Neural progenitor cell (in vitro differentiated cells): ENCODE data around the gene MMP11. TPM values are rescaled to one million over a fixed set of nuclear protein-coding genes. Genes with fewer than 3 reads are reported as not detected.

Experiments
- DNase-seq: peaks from one replicate; pipeline ENCODE4 v3.0.0-alpha.2; 2016; ENCODE audit warnings: low spot score
- H2AFZ ChIP-seq: fragments of 200-600 bp; sonication (generic); replicated peaks from 2 replicates; pipeline ENCODE4 v1.6.1; 2016; ENCODE audit warnings: antibody characterized with exemption
- H3F3A ChIP-seq: fragments of 200-600 bp; sonication (generic); 2 replicates; pipeline ENCODE4 v1.6.1; 2016; ENCODE audit warnings: antibody characterized with exemption, low read depth
- H3K27ac ChIP-seq: fragments of 200-600 bp; sonication (generic); 2 replicates; pipeline ENCODE4 v1.5.1; 2016; ENCODE audit warnings: mild to moderate bottlenecking
- H3K27me3 ChIP-seq: fragments of 200-600 bp; sonication (generic); 2 replicates; pipeline ENCODE4 v1.6.1; 2016; ENCODE audit warnings: mild to moderate bottlenecking, moderate library complexity
- H3K36me3 ChIP-seq: fragments of 200-600 bp; sonication (generic); 2 replicates; pipeline ENCODE4 v1.5.1; 2016
- H3K4me1 ChIP-seq: fragments of 200-600 bp; sonication (generic); 2 replicates; pipeline ENCODE4 v1.6.1; 2016; ENCODE audit warnings: mixed run types
- H3K4me2 ChIP-seq: fragments of 200-600 bp; sonication (generic); 2 replicates; pipeline ENCODE4 v1.6.1; 2016
- H3K4me3 ChIP-seq: fragments of 200-600 bp; sonication (generic); 2 replicates; pipeline ENCODE4 v1.5.1; 2016
- H3K79me2 ChIP-seq: fragments of 200-600 bp; sonication (generic); 2 replicates; pipeline ENCODE4 v1.6.1; 2016; ENCODE audit warnings: low read depth
- H3K9ac ChIP-seq: fragments of 200-600 bp; sonication (generic); 2 replicates; pipeline ENCODE4 v1.6.1; 2016
- H3K9me3 ChIP-seq: fragments of 200-600 bp; sonication (generic); 2 replicates; pipeline ENCODE4 v1.5.1; 2016; ENCODE audit warnings: low read depth
- H4K20me1 ChIP-seq: fragments of 200-600 bp; sonication (generic); 2 replicates; pipeline ENCODE4 v1.6.1; 2016; ENCODE audit warnings: low read depth
- H3K27ac Mint-ChIP-seq: 3 replicates; pipeline ENCODE4 v1.8.0; 2021; ENCODE audit warnings: mixed read lengths
- H3K27me3 Mint-ChIP-seq: 2 replicates; pipeline ENCODE4 v1.8.0; 2022; ENCODE audit warnings: low read depth, mild to moderate bottlenecking, inconsistent platforms, moderate library complexity, mixed read lengths; ENCODE audit not compliant: insufficient read depth
- H3K36me3 Mint-ChIP-seq: 3 replicates; pipeline ENCODE4 v1.8.0; 2021; ENCODE audit warnings: mixed read lengths
- H3K4me1 Mint-ChIP-seq: 3 replicates; pipeline ENCODE4 v1.8.0; 2021; ENCODE audit warnings: mixed read lengths
- H3K4me3 Mint-ChIP-seq: 3 replicates; pipeline ENCODE4 v1.8.0; 2021; ENCODE audit warnings: mild to moderate bottlenecking, moderate library complexity, mixed read lengths
- H3K9me3 Mint-ChIP-seq: 3 replicates; pipeline ENCODE4 v1.8.0; 2020; ENCODE audit warnings: mixed read lengths
- CTCF ChIP-seq: fragments of 200-600 bp; sonication (generic); IDR thresholded peaks from 2 replicates; pipeline ENCODE4 v1.5.1; 2017; ENCODE audit warnings: antibody characterized with exemption, mild to moderate bottlenecking
- EZH2 ChIP-seq: fragments of 200-600 bp; sonication (generic); IDR thresholded peaks from 2 replicates; pipeline ENCODE4 v1.6.1; 2017; ENCODE audit warnings: antibody characterized with exemption, mild to moderate bottlenecking, moderate library complexity
- EZH2phosphoT487 ChIP-seq: fragments of 200-600 bp; sonication (generic); IDR thresholded peaks from 2 replicates; pipeline ENCODE4 v1.6.1; 2017; ENCODE audit warnings: antibody characterized with exemption
- total RNA-seq: library from RNA; depleted of rRNA; stranded (reverse); fragments of >200 nt; gene quantifications from 2 replicates; pipeline ENCODE4 v1.2.3, GENCODE V29; 2015; ENCODE audit warnings: low replicate concordance

The MMP11 gene
- total RNA-seq, 1 donor from 2014 or later, result 4.1 TPM

GRCh38 chr22:23829845-23830372 lies 57.3 kb downstream of the MMP11 start:
- Mint-ChIP-seq H3K36me3 (peaks cover 34% of the 10 kb centered on the region), H3K4me1 (peaks cover 2% of the 10 kb centered on the region), H3K4me3 (no peak overlapping the region), H3K9me3 (no peaks in the 10 kb centered on the region), H3K27me3 (peaks cover 2% of the 10 kb centered on the region), H3K27ac (peak overlapping the region; percentile 2)
- Histone ChIP-seq H3K36me3 (no peaks in the 10 kb centered on the region), H3K9me3 (no peaks in the 10 kb centered on the region), H3K27ac (no peak overlapping the region), H3K4me3 (no peak overlapping the region), H3K4me2 (no peak overlapping the region), H3K9ac (no peak overlapping the region), H4K20me1 (peaks cover 27% of the 10 kb centered on the region), H3K27me3 (no peaks in the 10 kb centered on the region), H3K79me2 (peaks cover 12% of the 10 kb centered on the region), H3K4me1 (no peaks in the 10 kb centered on the region), H2AFZ (no peak overlapping the region), H3F3A (no peaks in the 10 kb centered on the region)
- DNase-seq, result no peak
- no peak for TF ChIP-seq CTCF
- no peak for TF ChIP-seq EZH2
- no peak for TF ChIP-seq EZH2phosphoT487

- H3K4me1 Mint-ChIP-seq, result peaks cover 5% of the 10 kb centered on the region
- H3K27me3 Mint-ChIP-seq, result peaks cover 2% of the 10 kb centered on the region
- H3K4me3 ChIP-seq, result no peak overlapping the region
- H3K27ac ChIP-seq, result no peak overlapping the region
- H4K20me1 ChIP-seq, result peaks cover 30% of the 10 kb centered on the region
- H3K9me3 Mint-ChIP-seq, result no peaks in the 10 kb centered on the region
- no peaks in the 10 kb centered on the region for H3K9me3 ChIP-seq
- H3K4me1 ChIP-seq, result no peaks in the 10 kb centered on the region
- peaks cover 12% of the 10 kb centered on the region for H3K79me2 ChIP-seq
- peaks cover 2% of the 10 kb centered on the region for H3F3A ChIP-seq
- H2AFZ ChIP-seq, result no peak overlapping the region
- H3K27me3 ChIP-seq, result no peaks in the 10 kb centered on the region
- no peak overlapping the region for H3K4me3 Mint-ChIP-seq
- no peak overlapping the region for H3K9ac ChIP-seq
- no peak for TF ChIP-seq EZH2phosphoT487
- no peak for TF ChIP-seq CTCF
- TF ChIP-seq EZH2, result no peak
- DNase-seq, result no peak
- peaks cover 27% of the 10 kb centered on the region for H3K36me3 Mint-ChIP-seq
- no peak overlapping the region for H3K27ac Mint-ChIP-seq
- no peak overlapping the region for H3K4me2 ChIP-seq
- no peaks in the 10 kb centered on the region for H3K36me3 ChIP-seq
Observed at GRCh38 chr22:23831261-23831660, 58.6 kb downstream of the MMP11 start.

- no peak overlapping the region for H3K27ac ChIP-seq
- Mint-ChIP-seq H3K27ac (no peak overlapping the region), H3K4me3 (no peak overlapping the region), H3K9me3 (no peaks in the 10 kb centered on the region), H3K36me3 (peaks cover 28% of the 10 kb centered on the region), H3K27me3 (peaks cover 2% of the 10 kb centered on the region), H3K4me1 (peaks cover 8% of the 10 kb centered on the region)
- H3K36me3 ChIP-seq, result no peaks in the 10 kb centered on the region
- no peaks in the 10 kb centered on the region for H3K27me3 ChIP-seq
- peaks cover 12% of the 10 kb centered on the region for H3K79me2 ChIP-seq
- peaks cover 34% of the 10 kb centered on the region for H4K20me1 ChIP-seq
- TF ChIP-seq CTCF (no peak), EZH2 (no peak), EZH2phosphoT487 (no peak)
- H2AFZ ChIP-seq, result no peak overlapping the region
- DNase-seq, result no peak
- H3K4me1 ChIP-seq, result no peaks in the 10 kb centered on the region
- H3K9me3 ChIP-seq, result no peaks in the 10 kb centered on the region
- no peak overlapping the region for H3K9ac ChIP-seq
- H3K4me2 ChIP-seq, result no peak overlapping the region
- H3K4me3 ChIP-seq, result no peak overlapping the region
- peaks cover 3% of the 10 kb centered on the region for H3F3A ChIP-seq
Observed at GRCh38 chr22:23831781-23832180, 59.1 kb downstream of the MMP11 start.
